Astrocyte of the hippocampus (primary cell): Measurements from ENCODE around the gene LCA5L.

Source experiments
- DNase-seq: peaks from one replicate; pipeline ENCODE4 v3.0.0; 2011; ENCODE audit warnings: low read depth, low spot score

LCA5L gene

DNA sequence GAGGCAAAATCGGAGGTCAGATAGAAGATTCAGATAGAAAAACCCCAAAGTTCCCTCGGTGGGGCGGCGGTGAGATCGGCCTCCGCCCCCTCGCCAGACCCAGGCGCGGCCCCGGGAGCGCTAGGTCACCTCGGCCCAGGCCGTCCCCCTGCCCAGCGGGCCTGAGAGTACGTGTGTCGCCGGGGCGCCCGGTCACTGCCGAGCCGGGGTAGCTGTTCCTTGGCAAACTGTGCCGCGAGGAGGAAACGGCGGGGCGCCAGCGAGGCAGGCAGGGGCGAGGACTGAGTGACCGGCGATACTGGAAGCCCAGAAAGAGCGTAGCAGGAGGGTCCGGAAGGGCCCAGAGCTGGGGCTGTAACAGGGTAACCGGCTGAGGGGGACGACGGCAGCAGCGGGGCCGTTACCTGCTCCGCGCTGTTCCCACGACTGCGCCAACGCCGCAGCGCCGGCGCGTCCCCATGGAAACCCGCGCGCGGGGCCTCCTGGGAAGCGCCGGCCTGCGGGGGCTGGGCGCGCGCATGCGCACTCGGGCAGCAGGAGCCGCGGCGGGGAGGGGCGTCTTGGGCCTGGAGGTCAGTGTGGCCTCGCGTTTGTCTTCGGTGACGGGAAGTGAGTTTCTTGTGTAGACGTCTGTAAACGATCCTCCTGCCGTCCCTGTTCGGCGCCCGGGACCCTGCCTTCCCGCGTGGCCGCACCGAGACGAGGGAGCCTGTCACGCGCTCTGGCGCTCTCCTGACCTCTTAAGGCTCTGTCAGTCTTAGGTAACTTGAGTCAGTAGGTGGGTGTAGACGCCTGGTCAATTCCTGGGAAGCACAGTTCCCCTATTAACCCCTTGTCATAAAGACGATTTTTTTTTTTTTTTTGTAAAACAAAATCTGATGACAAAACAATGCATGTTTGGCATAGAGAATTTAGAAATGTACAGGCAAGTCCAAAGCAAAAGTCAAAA, at the start of gene LCA5L:
LCA5L (minus strand) TSS at position 458 of the 949 bp plus-strand sequence. CDS start 17,285 bp downstream, outside the sequence.
- DNase-seq = peak; percentile 97

DNA sequence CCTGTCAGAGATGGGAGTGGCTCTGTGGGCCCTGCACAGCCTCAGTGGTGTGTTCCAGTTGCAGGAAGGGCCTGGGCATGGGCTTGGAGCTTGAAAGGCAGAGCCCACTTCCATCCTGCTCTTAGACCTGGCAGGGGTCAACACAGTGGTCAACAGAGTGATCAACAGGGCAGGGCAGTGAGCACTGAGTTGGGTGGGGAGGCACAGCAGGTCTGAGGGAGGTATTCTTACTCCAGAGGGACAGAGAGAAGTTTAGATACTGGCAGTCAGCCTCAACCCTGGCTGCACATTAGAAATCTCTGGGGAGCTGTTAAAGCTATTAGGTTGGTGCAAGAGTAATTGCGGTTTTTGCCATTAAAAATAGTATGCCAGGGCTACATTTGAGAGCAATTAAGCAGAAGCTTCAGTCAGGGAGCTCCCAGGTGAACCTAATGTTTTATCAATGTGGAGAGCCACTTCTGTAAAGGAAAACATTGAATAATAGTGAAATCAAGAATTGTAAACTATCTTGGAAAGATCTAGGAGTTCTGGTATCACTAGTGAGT, 43.9 kb upstream of the LCA5L start:
- no peak for DNase-seq

DNA sequence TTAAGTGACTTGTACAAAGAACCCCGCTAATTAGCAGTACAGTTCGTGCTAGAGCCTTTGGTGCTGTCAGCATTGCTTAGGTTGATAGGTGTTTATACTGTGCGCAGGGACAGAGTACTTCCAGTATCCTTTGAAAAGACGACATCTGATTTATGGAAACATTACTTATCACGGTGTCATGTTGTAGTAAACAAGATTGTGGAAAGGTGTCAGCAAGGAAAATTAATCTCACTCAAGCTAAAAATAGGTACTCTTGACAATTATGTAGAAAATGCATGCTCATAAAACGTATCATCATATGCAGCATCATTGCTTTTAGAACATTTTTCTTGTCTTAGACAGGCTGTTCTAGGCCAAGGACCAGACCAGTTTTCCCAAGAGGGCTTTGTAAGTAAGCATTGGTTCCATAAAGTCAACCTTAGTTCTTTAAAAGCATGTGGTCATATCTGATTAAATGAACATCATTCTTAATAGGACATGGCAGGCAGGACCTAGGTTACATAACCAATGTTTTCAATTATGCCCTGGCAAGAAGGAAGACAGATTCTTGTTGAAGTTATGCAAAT, 39.2 kb upstream of the LCA5L start:
- no peak for DNase-seq

DNA sequence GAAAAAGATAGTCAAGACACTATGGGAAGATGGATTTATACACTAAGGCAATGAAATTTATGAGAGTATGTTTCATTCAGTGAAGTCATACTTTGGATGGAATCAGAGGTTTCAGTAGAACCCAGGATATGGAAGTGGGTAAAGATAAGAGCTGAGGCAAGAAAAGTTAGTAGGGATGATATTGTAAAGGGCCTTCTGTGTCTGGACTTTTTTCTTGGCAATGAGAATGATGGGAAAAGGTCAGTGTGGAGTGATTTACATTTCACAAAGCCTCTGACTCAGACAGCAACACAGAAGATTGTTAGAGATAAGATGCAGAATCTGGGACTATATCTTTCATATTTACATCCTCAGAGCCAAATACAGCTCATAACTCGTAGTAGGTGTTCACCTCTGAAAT, 38.3 kb upstream of the LCA5L start:
- DNase-seq = peak; percentile 30

DNA sequence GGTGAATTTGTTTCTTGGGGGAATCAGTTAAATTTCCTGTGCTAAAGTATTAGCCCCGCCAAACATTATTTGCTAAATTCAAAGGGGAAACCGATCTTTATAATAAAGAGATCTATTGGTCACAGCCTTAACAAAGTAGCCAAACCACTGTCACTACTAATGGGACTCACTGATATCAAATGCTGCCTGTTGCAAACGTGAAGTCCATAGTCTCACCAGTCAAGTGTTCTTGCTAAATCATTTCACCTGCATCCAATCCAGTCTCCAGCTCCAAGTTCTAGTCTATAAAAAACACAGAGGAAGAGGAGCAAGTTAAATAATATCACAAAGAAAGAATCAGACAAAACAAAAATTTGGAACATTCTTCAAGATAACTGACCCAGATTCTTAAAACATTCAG, 36.3 kb upstream of the LCA5L start:
- no peak for DNase-seq

DNA sequence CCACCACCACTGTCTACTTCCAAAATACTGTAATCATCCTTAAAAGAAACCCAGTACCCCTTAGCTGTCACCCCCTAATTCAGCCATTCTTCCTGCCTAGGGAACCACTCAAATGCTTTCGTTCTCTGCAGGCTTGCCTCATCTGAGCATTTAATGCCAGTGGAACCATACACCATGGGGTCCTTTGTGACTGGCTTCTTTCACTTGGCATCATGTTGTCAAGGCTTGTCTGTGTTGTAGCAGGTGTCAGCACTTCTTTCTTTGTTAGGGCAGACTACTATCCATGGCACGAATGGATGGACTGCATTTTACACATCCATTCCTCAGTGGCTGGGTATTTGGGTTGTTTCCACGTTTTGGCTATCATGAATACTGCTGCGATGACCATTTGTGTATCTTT, 34.7 kb upstream of the LCA5L start:
- DNase-seq = no peak

DNA sequence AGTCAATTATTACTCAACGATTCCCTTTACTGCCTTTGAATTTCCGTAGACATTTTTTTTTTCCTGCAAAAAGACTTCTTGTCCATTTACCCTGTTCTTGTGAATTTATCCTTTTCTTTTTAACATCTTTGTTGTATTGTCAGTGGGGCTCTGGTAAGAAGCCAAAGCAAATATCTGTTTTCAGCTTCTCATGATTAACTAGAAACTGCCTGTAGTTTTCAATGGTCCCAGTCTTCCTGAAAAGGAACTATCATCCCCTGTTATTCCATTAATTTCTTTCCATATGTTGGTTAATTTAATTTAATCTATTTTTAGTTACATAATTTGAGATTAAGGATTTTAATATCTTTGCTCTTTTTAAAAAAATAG, 34.2 kb upstream of the LCA5L start:
- DNase-seq = peak; percentile 11

DNA sequence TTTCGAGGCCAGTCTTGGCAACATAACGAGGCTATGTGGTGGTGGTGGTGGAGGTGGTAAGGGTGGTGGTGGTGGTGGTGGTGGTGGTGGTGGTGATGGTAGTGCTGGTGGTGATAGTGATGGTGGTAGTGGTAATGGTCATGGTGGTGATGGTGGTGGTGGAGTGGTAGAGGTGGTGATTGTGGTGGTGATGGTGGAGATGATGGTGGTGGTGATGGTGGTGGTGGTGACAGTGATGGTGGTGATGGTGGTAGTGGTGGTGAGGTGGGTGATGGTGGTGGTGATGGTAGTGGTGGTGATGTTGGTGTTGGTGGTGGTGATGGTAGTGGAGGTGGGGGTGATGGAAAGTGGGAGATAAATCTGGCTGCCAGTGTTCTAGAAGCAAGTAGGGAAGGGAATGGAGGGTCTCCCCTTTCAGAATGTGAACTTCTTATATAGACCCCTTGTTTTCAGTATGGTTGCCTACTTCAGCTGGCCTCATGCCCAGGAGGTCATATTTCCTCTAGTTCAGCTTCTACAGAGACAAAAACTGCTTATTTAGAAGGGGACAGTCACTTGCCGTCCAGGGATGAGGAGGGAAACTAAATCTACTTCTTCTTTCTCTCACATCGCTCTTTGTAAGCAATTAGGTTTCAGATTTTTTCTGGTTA, 33.7 kb upstream of the LCA5L start:
- DNase-seq = no peak

DNA sequence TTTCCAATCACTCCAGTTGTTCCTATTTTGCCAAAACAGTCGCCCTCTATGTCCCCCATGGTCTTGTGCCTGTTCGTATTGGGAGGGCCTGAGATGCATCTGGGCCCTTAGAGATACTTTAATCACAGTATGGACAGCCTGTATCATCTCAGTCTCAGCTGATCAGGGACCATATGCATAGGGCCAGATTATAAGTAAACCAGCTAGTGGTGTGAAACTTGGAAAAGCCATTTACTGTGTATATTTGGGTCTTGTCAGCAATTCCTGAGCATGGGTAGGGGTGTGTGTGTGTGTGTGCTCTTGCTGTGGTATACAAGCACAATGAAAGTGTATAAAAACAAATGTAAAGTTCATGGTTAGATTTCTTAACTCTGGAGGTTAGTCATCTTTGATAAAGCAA, 29.0 kb upstream of the LCA5L start:
- DNase-seq = no peak

DNA sequence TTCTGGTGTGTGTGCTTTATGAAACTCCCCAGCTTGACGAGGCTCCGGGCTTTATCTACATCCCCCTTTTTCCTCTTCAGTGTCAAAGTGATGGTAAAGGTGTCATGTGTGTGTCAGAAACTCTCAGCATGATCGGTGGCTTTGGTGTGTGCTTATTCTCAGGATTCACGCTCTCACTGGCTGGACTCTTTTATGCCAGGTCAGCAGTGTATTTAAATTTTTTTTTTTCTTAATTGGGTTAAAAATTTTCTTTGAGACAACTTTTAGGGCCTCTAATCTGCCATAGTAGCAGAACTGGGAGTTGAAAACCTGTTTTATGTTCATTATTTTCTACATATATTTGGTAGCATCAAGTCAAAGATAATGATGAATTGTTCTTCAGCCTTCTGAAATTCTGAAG, 27.2 kb upstream of the LCA5L start:
- no peak for DNase-seq

DNA sequence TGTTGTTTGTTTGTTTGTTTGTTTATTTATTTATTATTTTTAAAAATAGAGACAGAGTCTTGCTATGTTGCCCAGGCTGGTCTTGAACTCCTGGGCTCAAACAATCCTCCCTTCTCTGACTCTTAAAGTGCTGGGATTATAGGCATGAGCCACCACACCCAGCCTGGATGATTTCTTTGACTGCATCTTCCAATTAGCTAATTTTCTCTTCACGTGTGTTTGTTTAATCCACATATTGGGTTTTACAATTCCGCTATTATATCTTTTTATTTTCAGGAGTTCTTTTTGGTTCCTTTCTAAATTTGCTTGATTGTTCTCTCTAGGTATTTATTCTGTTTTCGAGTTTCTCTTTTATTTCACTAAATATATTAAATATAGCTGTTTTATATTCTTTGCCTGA, 26.0 kb upstream of the LCA5L start:
- DNase-seq = no peak

DNA sequence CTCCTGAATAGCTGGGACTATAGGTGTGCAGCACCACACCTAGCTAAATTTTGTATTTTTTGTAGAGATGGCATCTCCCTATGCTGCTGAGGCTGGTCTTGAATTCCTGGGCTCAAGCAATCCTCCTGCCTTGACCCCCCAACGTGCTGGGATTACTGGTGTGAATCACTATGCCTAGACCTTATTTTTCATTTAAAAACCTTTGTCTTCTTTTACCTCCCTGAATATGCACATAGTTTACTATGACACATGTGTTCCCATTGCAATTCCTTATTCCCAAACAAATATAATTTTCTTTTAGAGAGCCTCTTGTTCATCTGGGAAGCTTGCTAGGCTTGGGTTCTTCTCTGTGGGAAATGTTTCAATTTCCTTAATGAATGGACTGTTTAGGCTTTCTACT, 23.0 kb upstream of the LCA5L start:
- no peak for DNase-seq

DNA sequence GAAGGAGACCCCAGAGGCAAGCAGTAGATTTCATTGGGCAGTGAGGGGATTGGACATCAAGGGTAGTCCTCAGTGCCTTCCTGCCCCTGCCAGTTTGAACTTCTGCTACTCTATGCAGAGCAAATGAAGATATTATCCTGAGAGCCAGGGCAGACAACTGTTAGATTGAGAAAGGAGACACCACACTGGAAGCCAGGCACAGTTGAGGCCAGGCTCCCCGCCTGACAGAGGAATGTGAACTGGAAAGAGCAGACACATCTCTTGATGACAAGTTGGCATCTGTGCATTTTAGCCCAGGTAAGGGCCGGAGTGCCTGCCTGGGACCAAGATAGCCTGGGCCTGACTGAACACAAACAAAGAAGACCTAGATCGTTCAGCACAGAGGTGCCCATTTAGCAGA, 22.2 kb upstream of the LCA5L start:
- no peak for DNase-seq

DNA sequence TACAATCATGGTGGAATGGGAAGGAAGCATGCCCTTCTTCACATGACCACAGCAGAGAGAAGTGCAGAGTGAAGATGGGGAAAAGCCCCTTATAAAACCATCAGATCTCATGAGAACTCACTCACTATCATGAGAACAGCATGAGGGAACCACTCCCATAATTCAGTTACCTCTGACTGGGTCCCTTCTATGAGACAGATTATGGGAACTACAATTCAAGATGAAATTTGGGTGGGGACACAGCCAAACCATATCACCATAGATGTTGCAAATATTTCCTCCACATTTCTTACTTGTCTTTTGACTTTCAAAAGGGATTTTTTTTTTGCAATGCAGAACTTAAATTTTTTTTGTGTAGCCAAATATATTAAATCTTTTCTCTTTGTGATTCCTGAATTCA, 21.0 kb upstream of the LCA5L start:
- DNase-seq = no peak

DNA sequence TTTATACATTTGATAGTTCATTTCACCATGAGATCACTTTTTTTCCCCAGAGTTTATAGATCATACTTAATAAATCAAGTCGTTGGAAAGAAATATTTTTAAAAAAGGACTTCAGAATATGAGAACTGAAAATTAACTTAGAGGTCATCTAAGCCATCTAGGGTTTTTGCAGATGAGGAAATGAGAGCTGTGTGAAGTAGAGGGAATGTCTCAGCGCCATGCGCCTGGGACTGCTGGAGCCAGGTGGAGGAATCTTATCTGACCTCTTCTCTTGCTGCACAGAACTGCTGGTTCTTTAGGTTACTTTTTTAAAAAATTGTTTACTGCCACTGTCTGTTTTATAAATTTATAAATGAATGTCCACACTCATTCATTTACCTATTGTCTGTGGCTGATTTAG, 17.7 kb upstream of the LCA5L start:
- DNase-seq = no peak

DNA sequence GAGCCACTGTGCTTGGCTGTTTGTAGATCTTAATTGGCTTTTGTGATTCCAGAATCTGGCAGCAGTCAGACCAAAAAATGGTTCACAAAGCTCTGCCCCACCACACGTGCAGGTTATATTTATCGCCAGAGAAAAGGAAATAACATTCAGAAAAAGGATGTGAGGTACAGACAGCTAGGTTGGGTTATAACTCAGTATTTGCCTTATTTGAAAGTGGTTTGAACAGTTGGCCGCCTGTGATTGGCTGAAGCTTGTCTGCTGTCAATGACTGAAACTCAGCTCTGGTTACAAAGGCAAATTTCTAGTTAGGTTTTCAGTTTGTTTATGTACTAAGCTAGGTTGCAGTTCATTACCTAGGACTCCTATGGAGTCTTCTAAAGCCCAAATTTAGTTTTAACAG, 15.8 kb upstream of the LCA5L start:
- DNase-seq = no peak

DNA sequence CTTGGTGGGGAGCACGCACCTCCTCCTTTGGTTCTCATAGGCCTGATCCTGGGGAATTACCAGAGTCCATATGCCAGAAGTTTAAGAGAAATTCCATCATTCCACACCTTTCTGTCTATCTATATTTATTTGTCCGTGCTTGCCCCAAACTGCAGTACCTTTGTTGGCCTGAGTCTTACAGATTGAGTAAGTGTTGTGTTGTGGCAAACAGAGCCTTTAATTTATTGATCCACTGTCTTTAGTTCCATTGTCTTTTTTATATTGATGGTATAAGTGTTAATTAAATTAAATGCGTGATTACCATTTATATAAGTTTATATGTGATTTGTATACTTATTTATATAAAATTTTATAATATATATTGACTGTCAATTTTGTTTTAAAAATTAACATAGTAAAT, 11.1 kb upstream of the LCA5L start:
- no peak for DNase-seq

DNA sequence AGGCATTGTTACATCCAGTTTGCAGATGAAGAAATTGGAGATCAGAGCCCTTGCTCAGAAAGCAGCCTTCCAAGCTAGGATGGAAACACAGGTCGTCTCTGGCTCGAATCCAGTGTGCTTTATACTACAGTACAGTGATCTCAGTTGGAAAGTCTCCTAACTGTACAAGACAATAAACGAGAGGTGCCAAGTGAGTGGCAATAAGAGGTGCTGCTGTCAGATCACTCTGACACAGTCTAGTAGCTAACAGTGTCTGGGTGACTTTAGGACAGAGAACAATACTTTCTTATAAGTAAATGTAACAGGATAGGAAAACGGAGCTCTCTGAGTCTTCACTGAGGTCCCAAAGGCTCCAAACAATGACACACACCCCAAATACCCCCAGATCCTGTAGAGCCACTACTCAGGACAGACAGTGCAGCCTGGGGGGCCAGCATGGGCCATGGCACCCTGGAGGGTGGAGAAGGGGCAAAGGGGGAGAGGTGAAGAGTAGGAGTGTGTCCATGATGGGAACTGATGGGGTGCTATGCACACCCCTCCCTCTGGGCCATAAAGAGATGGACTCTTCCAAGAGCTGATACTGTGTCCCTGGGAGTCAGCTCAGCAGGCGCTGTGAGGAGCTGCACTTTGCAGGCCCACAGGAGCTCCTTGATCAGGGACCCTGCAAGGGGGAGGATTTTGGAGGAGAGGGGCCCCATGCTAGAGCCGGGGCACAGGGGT, 9.5 kb upstream of the LCA5L start:
- no peak for DNase-seq

DNA sequence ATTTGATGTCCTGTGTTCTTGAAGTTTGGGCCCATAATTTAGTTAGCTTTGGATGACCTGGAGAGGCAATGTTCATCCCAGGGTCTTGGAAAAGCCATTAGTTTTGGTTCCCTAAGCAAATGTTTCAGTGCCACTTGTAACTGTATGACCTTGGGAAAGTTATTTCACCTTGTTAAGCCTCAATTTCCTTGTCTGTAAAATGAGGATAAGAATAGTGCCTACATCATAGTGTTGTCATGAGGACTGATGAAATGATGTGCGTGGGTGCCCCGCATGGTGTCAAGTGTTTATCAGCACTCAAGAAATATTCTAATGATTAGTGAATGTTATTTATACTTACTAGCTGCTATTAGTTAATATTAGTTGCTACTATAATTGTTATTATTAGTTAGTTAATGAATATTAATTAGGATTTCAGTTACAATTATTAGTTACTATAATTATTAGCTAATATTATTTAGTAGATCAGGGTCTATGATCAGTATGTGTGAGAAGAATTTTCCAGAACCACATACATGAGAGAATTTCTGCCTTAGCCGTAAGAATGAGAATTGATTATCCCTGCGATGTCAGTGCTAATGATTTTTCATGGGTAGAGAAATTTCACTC, 8.1 kb upstream of the LCA5L start:
- no peak for DNase-seq

DNA sequence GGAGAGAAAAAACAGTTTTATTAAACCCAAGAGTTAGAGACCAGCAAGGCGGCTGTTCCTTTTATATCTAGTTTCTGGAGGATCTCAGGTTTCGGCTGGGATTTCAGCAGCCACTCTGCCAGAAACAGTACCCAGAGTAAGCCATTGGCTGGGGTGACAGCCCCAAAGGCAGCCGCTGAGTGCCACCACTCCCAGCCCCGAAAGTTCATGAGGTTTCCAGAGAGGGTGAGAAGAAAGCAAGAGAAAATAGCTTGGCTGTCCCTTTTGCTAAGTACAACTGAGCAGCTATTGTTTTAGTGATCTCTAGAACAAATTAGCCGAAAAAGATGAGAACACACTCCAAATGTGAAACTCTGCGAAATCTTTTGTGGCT, 7.4 kb upstream of the LCA5L start:
- no peak for DNase-seq

DNA sequence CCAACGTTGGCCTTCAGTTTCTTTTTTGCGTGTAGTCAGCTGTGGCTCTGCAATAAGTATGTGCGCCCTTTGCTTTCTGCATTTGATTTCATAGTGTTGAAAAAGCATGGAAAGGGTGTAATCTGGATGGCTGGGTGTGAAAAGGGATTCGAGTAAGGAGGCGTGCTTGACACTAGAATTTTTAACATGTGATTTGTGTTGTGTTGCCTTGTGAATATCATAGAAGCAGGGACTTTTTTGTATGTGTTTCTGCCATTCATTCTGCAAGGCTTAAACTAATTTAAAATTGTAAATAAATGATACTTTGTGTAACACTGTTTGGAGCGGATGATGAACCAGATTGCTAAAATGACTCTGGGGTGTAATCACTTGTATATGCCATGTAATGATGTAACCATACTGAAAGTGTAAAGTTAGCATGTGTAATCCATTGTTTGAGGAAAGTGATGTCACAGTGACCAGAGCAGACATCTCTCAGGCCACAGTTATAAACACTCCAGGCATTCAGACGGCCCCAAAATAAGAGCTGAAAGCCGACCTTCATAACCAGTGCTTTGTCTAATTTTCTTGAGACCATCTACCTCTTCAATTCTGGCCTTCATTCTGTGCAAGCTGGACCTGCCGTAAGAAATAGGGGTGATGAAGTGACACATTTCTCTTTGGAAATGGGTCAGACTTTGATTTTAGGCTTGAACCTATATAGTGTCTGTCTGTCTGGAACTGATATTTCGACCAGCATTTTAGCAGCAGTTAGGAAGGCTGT, 6.8 kb upstream of the LCA5L start:
- peak; percentile 28 for DNase-seq
